ENCODE results near the gene ARHGAP26. TPM values are rescaled to one million over a fixed set of nuclear protein-coding genes. Genes with fewer than 3 reads are reported as not detected.

ARHGAP26 gene
- total RNA-seq, 1 experiment from 2014 or later, result 65.5 TPM

DNA sequence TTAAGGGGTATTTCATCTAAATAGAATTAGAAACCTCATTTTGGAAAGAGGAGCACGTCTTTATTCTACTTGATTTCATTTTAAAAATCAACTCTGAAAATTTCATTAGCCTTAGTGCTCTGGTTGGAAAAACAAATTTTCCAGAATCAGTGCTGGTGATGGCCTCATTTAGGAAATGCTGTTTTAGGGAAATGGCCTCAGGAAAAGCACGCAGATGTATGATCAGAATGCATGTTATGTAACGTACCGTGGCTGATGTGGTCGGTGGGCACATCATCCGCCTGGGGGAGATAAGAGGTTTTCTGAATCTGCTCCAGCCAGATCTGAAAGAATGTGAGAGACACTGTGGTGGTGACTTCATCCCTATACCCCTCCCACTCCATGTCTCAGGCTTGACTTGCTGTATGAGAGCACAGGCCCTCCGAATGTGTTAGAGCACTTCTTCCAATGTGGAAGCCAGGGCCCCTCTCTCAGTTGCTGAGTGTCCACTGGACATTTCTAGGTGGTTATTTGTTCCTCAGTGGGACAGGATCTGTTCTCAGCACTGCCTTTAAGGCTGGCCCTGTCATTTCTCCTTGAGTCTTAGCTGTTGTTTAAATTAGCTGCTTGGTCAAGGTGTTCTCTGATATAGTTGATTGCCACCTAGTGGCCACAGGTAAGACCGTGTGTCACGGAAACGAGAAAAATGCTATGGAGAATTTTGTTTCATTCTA is 96.5 kb downstream of the ARHGAP26 start:
- H3K9me3 ChIP-seq (ENCODE audit: control insufficient read depth, insufficient read depth, low read depth, low read length), result no peaks in the 10 kb centered on the region
- H3K4me1 ChIP-seq (ENCODE audit: control insufficient read depth, insufficient read depth, low read length), result peaks cover 79% of the 10 kb centered on the region
- no TSS peak for BruUV-seq (replicated peaks)
- no peak for TF ChIP-seq SIN3A (IDR thresholded peaks at IDR 0.05; ENCODE audit: borderline replicate concordance, insufficient read depth, low read depth, low read length)
- TF ChIP-seq, protein P1, sequence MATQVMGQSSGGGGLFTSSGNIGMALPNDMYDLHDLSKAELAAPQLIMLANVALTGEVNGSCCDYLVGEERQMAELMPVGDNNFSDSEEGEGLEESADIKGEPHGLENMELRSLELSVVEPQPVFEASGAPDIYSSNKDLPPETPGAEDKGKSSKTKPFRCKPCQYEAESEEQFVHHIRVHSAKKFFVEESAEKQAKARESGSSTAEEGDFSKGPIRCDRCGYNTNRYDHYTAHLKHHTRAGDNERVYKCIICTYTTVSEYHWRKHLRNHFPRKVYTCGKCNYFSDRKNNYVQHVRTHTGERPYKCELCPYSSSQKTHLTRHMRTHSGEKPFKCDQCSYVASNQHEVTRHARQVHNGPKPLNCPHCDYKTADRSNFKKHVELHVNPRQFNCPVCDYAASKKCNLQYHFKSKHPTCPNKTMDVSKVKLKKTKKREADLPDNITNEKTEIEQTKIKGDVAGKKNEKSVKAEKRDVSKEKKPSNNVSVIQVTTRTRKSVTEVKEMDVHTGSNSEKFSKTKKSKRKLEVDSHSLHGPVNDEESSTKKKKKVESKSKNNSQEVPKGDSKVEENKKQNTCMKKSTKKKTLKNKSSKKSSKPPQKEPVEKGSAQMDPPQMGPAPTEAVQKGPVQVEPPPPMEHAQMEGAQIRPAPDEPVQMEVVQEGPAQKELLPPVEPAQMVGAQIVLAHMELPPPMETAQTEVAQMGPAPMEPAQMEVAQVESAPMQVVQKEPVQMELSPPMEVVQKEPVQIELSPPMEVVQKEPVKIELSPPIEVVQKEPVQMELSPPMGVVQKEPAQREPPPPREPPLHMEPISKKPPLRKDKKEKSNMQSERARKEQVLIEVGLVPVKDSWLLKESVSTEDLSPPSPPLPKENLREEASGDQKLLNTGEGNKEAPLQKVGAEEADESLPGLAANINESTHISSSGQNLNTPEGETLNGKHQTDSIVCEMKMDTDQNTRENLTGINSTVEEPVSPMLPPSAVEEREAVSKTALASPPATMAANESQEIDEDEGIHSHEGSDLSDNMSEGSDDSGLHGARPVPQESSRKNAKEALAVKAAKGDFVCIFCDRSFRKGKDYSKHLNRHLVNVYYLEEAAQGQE (IDR thresholded peaks at IDR 0.05; ENCODE audit: insufficient read depth in 1 of 2, low read depth in 2 of 2, low read length in 1 of 2), result no peak
- TF ChIP-seq TCF7L2 (IDR thresholded peaks at IDR 0.05; ENCODE audit: low read depth, low read length), result no peak
- no peak for TF ChIP-seq POLR2AphosphoS5 (IDR thresholded peaks at IDR 0.05; ENCODE audit: low read depth, low read length)
- TF ChIP-seq, protein P2, sequence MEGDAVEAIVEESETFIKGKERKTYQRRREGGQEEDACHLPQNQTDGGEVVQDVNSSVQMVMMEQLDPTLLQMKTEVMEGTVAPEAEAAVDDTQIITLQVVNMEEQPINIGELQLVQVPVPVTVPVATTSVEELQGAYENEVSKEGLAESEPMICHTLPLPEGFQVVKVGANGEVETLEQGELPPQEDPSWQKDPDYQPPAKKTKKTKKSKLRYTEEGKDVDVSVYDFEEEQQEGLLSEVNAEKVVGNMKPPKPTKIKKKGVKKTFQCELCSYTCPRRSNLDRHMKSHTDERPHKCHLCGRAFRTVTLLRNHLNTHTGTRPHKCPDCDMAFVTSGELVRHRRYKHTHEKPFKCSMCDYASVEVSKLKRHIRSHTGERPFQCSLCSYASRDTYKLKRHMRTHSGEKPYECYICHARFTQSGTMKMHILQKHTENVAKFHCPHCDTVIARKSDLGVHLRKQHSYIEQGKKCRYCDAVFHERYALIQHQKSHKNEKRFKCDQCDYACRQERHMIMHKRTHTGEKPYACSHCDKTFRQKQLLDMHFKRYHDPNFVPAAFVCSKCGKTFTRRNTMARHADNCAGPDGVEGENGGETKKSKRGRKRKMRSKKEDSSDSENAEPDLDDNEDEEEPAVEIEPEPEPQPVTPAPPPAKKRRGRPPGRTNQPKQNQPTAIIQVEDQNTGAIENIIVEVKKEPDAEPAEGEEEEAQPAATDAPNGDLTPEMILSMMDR (IDR thresholded peaks at IDR 0.05), result peak; percentile 84
- POLR2A ChIA-PET, result no interaction called here
- H3K27ac ChIP-seq (ENCODE audit: low read length), result peak overlapping the region; percentile 57
- no peaks in the 10 kb centered on the region for H3K36me3 ChIP-seq (ENCODE audit: control insufficient read depth, insufficient read depth, low read length)
- ATAC-seq, result peak; percentile 83
- in situ Hi-C loops (cut with HindIII; ENCODE audit: low pct_unique_long_range_greater_than_20kb, low sequenced_read_pairs) (no loop called here), intact Hi-C loops (cut with micrococcal nuclease; ENCODE audit: unreplicated experiment) (loop anchor here (2.0 kb wide), 1 partner anchor 96 kb away; the partner anchor contains the start of gene ARHGAP26)
- DNase-seq (ENCODE audit: low read depth, low spot score), result peak; percentile 69
- CTCF ChIA-PET, result interaction anchor here (0.6 to 1.5 kb wide), 14 partner anchors 9 to 153 kb away, joined by 3 to 23 read pairs (median 4); no protein-coding TSS in a partner anchor
- no peak overlapping the region; a peak in 1 of 4 replicates for H3K4me3 ChIP-seq (ENCODE audit: low read depth in 2 of 2, low read length in 2 of 2)
- H3K27me3 ChIP-seq (ENCODE audit: control insufficient read depth, insufficient read depth, low read length), result no peaks in the 10 kb centered on the region

DNA sequence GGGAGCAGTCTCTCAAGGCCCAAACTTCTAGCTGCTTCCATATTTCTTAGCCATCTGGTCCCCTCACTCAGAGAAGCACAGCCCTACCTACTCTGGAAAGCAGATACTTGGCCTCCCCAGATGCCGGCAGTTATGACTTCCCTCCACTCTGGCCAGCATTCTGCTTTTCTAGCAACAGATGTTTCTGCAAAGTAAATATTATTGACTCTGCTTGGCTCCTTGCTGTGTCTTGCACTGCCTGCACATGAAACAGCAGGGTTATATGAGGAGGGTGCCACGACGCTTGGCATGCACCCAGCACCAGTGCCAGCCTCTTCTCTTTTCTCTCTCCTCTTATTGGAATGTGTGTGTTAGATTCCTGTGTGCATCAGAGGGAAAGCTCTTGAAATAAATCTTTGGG is 99.7 kb downstream of the ARHGAP26 start:
- TF ChIP-seq, protein P2 (IDR thresholded peaks at IDR 0.05), result no peak
- TF ChIP-seq, protein P1 (IDR thresholded peaks at IDR 0.05; ENCODE audit: insufficient read depth in 1 of 2, low read depth in 2 of 2, low read length in 1 of 2), result no peak
- TF ChIP-seq POLR2AphosphoS5 (IDR thresholded peaks at IDR 0.05; ENCODE audit: low read depth, low read length) (no peak), TCF7L2 (IDR thresholded peaks at IDR 0.05; ENCODE audit: low read depth, low read length) (no peak)
- in situ Hi-C loops (cut with HindIII; ENCODE audit: low pct_unique_long_range_greater_than_20kb, low sequenced_read_pairs) (no loop called here), intact Hi-C loops (cut with micrococcal nuclease; ENCODE audit: unreplicated experiment) (loop anchor here (10.0 kb wide), 1 partner anchor 125 kb away; no protein-coding TSS in a partner anchor)
- DNase-seq (ENCODE audit: low read depth, low spot score), result no peak
- ATAC-seq, result no peak
- H3K36me3 ChIP-seq (ENCODE audit: control insufficient read depth, insufficient read depth, low read length), result no peaks in the 10 kb centered on the region
- peak overlapping the region; percentile 11; the same call in 1 of the 2 replicates for H3K27ac ChIP-seq (ENCODE audit: low read length)
- no peaks in the 10 kb centered on the region for H3K27me3 ChIP-seq (ENCODE audit: control insufficient read depth, insufficient read depth, low read length)
- H3K4me1 ChIP-seq (ENCODE audit: control insufficient read depth, insufficient read depth, low read length), result peaks cover 84% of the 10 kb centered on the region
- no peak overlapping the region for H3K4me3 ChIP-seq (ENCODE audit: low read depth in 2 of 2, low read length in 2 of 2)
- BruUV-seq (replicated peaks), result no TSS peak
- ChIA-PET POLR2A (no interaction called here), CTCF (no interaction called here)
- H3K9me3 ChIP-seq (ENCODE audit: control insufficient read depth, insufficient read depth, low read depth, low read length), result no peaks in the 10 kb centered on the region
